Uterus (tissue), 4 donors: Measurements from ENCODE around the gene ACAA2. TPM values are rescaled to one million over a fixed set of nuclear protein-coding genes. Genes with fewer than 3 reads are reported as not detected.

ENCODE experiments used
- DNase-seq, 2 donors: peaks; one replicate each; pipeline ENCODE4 v3.0.0-alpha.2; 2019 to 2020
- H3K27ac ChIP-seq, 2 donors: fragments of 200-600 bp; sonication (generic); 1 replicate in 1 of 2; 2 replicates in 1 of 2; pipeline ENCODE4 v1.5.1; 2016 to 2018
- H3K27me3 ChIP-seq, 2 donors: fragments of 200-600 bp; sonication (generic); one replicate each; pipeline ENCODE4 v1.5.1; 2018 to 2019; ENCODE audit warnings: control low read depth in 1 of 2
- H3K36me3 ChIP-seq, 2 donors: fragments of 200-600 bp; sonication (generic); one replicate each; pipeline ENCODE4 v1.5.1; 2019; ENCODE audit warnings: control low read depth in 1 of 2
- H3K4me1 ChIP-seq, 2 donors: fragments of 200-600 bp; sonication (generic); one replicate each; pipeline ENCODE4 v1.5.1; 2018 to 2019; ENCODE audit warnings: control low read depth in 1 of 2
- H3K4me3 ChIP-seq, 2 donors: fragments of 200-600 bp; sonication (generic); 1 replicate in 1 of 2; 2 replicates in 1 of 2; pipeline ENCODE4 v1.5.1; 2018 to 2019; ENCODE audit warnings: mild to moderate bottlenecking in 1 of 2
- H3K9me3 ChIP-seq, 2 donors: fragments of 200-600 bp; sonication (generic); one replicate each; pipeline ENCODE4 v1.5.1; 2019; ENCODE audit warnings: control low read depth in 1 of 2
- POLR2A ChIP-seq, 2 donors: fragments of 450-650 bp; IDR thresholded peaks; one replicate each; pipeline ENCODE4 v1.6.1; 2016; ENCODE audit warnings: antibody characterized with exemption in 2 of 2, mild to moderate bottlenecking in 1 of 2, moderate library complexity in 1 of 2
- intact Hi-C: fragments of 100-400 bp; cut with DNase I; formaldehyde crosslinking; loops from one replicate; pipeline ENCODE4 v1.15.1; 2023; ENCODE audit warnings: low total_unique reads
- total RNA-seq, 4 donors: library from RNA; depleted of rRNA in 3 of 4; stranded (reverse); fragments of >200 nt in 3 of 4; gene quantifications; one replicate each; pipeline versions ENCODE4 v1.1.0 to v1.2.4, GENCODE V29; 2014 to 2023
- TF ChIP-seq, protein P1 (sequence below), 4 experiments: fragments of 200-600 bp in 2 of 4; fragments of 450-650 bp in 2 of 4; sonication (generic) in 2 of 4; IDR thresholded peaks; one replicate each; pipeline ENCODE4 v1.5.1; 2016 to 2019; ENCODE audit warnings: antibody characterized with exemption in 4 of 4, mild to moderate bottlenecking in 2 of 4, moderate library complexity in 1 of 4
- donor health status: DM: yes; HTN: yes; CAD: no.

ACAA2 gene
- total RNA-seq, 4 donors from 2014 or later: 21.8 to 50.5 (median 41.7) TPM

DNA sequence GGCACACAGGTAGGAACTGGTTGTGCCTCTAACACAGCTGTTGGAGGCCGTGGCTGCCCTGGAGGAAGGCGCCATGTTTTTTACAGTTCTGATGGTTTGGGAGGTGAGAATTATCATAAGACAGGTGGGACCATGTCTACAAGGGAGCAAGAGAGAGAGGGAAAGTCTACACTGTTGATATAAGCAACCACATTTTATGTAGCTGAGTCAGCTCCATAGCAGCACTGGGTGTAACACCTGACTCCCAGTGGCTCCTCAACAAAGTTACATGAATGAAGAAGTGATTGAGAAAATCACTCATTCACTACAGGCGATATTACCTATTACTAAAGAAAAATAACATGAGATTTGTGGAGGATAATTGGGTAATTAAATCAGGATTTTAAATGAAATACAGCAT is 41.3 kb upstream of the ACAA2 start:
- Histone ChIP-seq H3K27me3 (no peaks in the 10 kb centered on the region), H3K9me3 (no peaks in the 10 kb centered on the region), H3K4me3 (no peak overlapping the region), H3K4me1 (no peaks in the 10 kb centered on the region), H3K36me3 (no peaks in the 10 kb centered on the region), H3K27ac (no peak overlapping the region)
- intact Hi-C loops: no loop called here
- no peak for DNase-seq
- TF ChIP-seq POLR2A (IDR thresholded peaks at IDR 0.05): no peak
- TF ChIP-seq, protein P1, sequence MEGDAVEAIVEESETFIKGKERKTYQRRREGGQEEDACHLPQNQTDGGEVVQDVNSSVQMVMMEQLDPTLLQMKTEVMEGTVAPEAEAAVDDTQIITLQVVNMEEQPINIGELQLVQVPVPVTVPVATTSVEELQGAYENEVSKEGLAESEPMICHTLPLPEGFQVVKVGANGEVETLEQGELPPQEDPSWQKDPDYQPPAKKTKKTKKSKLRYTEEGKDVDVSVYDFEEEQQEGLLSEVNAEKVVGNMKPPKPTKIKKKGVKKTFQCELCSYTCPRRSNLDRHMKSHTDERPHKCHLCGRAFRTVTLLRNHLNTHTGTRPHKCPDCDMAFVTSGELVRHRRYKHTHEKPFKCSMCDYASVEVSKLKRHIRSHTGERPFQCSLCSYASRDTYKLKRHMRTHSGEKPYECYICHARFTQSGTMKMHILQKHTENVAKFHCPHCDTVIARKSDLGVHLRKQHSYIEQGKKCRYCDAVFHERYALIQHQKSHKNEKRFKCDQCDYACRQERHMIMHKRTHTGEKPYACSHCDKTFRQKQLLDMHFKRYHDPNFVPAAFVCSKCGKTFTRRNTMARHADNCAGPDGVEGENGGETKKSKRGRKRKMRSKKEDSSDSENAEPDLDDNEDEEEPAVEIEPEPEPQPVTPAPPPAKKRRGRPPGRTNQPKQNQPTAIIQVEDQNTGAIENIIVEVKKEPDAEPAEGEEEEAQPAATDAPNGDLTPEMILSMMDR (IDR thresholded peaks at IDR 0.05): no peak

DNA sequence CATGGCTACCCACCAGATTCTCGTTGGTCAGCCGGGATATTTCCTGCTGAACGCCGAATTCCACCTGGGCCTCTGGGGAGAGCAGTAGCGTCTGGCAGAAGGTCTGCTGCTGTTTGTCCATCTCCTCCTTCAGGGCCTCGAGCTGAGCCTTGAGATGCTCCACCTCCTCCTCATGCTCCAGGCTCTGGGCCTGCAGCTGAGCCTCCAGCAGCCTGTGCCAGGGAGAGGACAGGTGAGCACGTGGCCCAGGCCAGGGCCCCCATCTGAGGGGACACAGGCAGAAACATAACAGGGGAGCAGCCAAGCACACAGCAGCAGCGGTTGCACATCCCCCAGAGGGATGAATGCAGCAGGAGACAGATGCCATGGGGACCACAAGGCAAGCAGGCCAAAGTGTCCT is 40.1 kb upstream of the ACAA2 start:
- H3K9me3 ChIP-seq: no peaks in the 10 kb centered on the region
- TF ChIP-seq POLR2A (IDR thresholded peaks at IDR 0.05): no peak
- TF ChIP-seq, protein P1 (IDR thresholded peaks at IDR 0.05): no peak
- no peak overlapping the region for H3K4me3 ChIP-seq
- no peaks in the 10 kb centered on the region for H3K27me3 ChIP-seq
- no peak overlapping the region for H3K27ac ChIP-seq
- no peak for DNase-seq
- intact Hi-C loops: no loop called here
- H3K4me1 ChIP-seq: no peaks in the 10 kb centered on the region
- no peaks in the 10 kb centered on the region for H3K36me3 ChIP-seq

DNA sequence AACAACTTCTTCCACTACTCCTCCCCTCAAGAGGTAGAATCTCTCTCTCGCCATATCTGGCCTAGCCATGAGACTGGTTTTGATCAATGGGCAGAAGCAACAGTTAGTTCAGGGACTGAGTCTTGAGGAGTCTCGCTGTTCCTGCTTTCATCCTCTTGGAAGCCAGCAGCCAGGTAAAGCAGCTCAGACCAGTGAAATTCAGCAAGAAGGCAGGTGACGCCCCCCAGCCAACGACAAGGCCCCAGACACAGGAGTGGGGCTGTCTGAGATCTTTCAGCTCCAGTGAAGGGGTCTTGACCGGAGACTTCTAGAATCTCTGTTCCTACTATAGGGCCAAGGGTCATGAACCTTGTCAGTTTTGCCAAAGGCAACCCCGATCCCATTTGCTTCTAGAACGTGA is 39.7 kb upstream of the ACAA2 start:
- Histone ChIP-seq H3K27me3 (no peaks in the 10 kb centered on the region), H3K4me3 (no peak overlapping the region), H3K9me3 (no peaks in the 10 kb centered on the region), H3K36me3 (no peaks in the 10 kb centered on the region), H3K27ac (no peak overlapping the region), H3K4me1 (no peaks in the 10 kb centered on the region)
- intact Hi-C loops: no loop called here
- no peak for DNase-seq
- TF ChIP-seq POLR2A (IDR thresholded peaks at IDR 0.05): no peak
- TF ChIP-seq, protein P1 (IDR thresholded peaks at IDR 0.05): no peak

DNA sequence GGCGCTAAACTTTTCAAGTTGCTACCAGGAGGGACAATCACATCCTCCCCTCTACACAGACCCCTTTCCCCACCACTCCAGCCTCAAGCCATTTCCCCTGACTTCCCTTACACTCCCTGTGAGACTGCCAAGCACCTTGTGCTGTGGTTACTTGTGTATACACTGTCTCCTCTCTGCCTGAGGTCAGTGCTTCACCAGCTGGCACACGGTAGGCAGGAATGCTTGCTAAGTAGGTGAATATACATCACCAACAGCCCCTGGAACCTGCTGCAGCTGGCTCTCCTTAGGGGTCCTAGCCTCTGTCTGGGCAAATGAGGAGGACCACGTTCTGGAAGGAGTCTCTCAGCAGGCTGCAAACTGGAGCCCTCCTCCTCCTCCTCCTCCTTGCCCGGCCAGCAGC is 38.3 kb upstream of the ACAA2 start:
- H3K27ac ChIP-seq: no peak overlapping the region
- H3K27me3 ChIP-seq: no peaks in the 10 kb centered on the region
- no peak for DNase-seq
- no peaks in the 10 kb centered on the region for H3K36me3 ChIP-seq
- no peak for TF ChIP-seq POLR2A (IDR thresholded peaks at IDR 0.05)
- TF ChIP-seq, protein P1 (IDR thresholded peaks at IDR 0.05): no peak
- H3K4me1 ChIP-seq: no peaks in the 10 kb centered on the region
- no peak overlapping the region for H3K4me3 ChIP-seq
- intact Hi-C loops: no loop called here
- no peaks in the 10 kb centered on the region for H3K9me3 ChIP-seq

DNA sequence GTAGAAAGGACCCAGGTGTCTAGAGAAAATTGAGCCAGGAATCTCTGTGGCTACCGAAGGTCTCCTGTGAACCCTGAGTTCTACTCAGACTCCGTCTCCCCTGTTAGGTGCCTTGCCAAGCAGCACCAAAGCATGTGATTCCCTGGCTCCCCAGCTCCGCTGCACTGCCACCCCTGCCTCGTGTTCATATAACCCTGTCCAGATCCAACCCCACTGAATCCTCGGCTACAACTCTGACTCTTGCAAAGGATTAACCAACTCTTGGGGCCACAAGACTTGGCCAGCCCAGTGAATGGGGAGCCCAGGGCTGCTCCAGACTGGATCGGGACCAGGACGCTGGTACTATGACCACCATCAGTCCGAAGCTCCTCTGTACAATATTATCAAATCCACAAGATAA is 37.3 kb upstream of the ACAA2 start:
- Histone ChIP-seq H3K36me3 (no peaks in the 10 kb centered on the region), H3K4me1 (no peaks in the 10 kb centered on the region), H3K9me3 (no peaks in the 10 kb centered on the region), H3K27me3 (no peaks in the 10 kb centered on the region), H3K4me3 (no peak overlapping the region), H3K27ac (no peak overlapping the region)
- intact Hi-C loops: no loop called here
- no peak for DNase-seq
- TF ChIP-seq, protein P1 (IDR thresholded peaks at IDR 0.05): no peak
- TF ChIP-seq POLR2A (IDR thresholded peaks at IDR 0.05): no peak
